ENCODE data around the gene KRTAP5-1. TPM values are rescaled to one million over a fixed set of nuclear protein-coding genes. Genes with fewer than 3 reads are reported as not detected.

KRTAP5-1 gene
- total RNA-seq, 2 donors from 2014 or later: not detected

GRCh38 chr11:1549338-1550330, 35.4 kb downstream of the KRTAP5-1 start:
- peak overlapping the region; percentile 85 to 94 for H3K27ac ChIP-seq
- H3K4me3 ChIP-seq: no peak overlapping the region
- TF ChIP-seq, protein P1, sequence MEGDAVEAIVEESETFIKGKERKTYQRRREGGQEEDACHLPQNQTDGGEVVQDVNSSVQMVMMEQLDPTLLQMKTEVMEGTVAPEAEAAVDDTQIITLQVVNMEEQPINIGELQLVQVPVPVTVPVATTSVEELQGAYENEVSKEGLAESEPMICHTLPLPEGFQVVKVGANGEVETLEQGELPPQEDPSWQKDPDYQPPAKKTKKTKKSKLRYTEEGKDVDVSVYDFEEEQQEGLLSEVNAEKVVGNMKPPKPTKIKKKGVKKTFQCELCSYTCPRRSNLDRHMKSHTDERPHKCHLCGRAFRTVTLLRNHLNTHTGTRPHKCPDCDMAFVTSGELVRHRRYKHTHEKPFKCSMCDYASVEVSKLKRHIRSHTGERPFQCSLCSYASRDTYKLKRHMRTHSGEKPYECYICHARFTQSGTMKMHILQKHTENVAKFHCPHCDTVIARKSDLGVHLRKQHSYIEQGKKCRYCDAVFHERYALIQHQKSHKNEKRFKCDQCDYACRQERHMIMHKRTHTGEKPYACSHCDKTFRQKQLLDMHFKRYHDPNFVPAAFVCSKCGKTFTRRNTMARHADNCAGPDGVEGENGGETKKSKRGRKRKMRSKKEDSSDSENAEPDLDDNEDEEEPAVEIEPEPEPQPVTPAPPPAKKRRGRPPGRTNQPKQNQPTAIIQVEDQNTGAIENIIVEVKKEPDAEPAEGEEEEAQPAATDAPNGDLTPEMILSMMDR (IDR thresholded peaks at IDR 0.05): peak in 1 of 2 donors; percentile 23
- H3K4me1 ChIP-seq: peaks cover 0 to 43% of the 10 kb centered on the region in 2 donors
- H3K27me3 ChIP-seq: peaks cover 0 to 9% of the 10 kb centered on the region in 2 donors
- no peaks in the 10 kb centered on the region for H3K9me3 ChIP-seq
- H3K36me3 ChIP-seq: no peaks in the 10 kb centered on the region
- DNase-seq (ENCODE audit: low spot score): no peak

DNA sequence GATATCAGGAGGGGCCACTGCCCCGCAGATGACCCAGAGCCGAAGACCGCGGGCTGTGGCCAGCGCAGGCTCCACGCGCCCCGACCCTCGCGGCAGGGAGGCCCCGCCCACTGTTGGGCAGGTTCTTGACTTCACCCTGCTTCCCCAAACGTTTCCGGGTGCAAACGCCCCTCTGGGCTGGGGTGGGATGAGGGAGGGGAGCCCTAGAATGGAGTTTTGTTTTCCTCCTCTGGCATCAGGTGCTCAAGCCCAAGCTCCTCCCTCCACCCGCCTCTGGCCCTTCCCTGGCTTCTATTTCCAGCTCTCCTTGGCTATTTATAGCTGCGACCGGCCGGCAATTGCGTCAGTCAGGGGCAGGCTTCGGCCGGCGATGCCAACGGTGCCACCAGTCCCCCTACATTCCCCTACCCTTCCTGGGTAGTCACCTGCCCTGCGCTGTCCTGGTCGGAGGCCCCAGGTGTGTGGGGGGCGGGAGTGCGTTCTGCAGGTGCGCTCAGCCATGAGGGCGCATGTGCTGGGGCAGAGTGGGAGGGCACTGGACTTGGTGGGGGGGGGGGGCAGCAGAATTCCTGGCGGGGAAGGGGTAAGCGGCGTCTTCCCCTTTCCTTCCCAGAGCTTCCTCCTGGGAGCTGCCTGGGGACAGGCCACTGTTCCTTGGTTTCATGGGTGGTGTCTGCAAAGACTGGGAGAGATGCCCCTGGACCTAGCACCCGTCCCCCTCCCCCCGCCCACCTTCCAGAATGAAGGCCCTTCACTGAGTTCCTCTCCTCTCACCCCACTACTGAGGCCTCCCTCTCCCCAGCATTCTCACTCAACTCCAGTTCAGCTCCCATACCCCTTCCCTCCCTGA, 36.6 kb downstream of the KRTAP5-1 start:
- peaks cover 0 to 9% of the 10 kb centered on the region in 2 donors for H3K27me3 ChIP-seq
- TF ChIP-seq, protein P1 (IDR thresholded peaks at IDR 0.05): no peak
- peak overlapping the region; percentile 3 to 43 for H3K4me3 ChIP-seq
- H3K9me3 ChIP-seq: no peaks in the 10 kb centered on the region
- no peaks in the 10 kb centered on the region for H3K36me3 ChIP-seq
- H3K4me1 ChIP-seq: peaks cover 0 to 43% of the 10 kb centered on the region in 2 donors
- DNase-seq (ENCODE audit: low spot score): peak; percentile 76
- H3K27ac ChIP-seq: peak overlapping the region; percentile 85 to 94

GRCh38 chr11:1547467-1548098, 37.5 kb downstream of the KRTAP5-1 start:
- H3K36me3 ChIP-seq: no peaks in the 10 kb centered on the region
- H3K4me3 ChIP-seq: peak overlapping the region; percentile 43 to 44
- no peaks in the 10 kb centered on the region for H3K9me3 ChIP-seq
- peak overlapping the region; percentile 85 to 94 for H3K27ac ChIP-seq
- DNase-seq (ENCODE audit: low spot score): no peak
- TF ChIP-seq, protein P1 (IDR thresholded peaks at IDR 0.05): no peak
- H3K4me1 ChIP-seq: peaks cover 0 to 38% of the 10 kb centered on the region in 2 donors
- peaks cover 0 to 9% of the 10 kb centered on the region in 2 donors for H3K27me3 ChIP-seq

- H3K27me3 ChIP-seq: peaks cover 0 to 9% of the 10 kb centered on the region in 2 donors
- H3K4me3 ChIP-seq: peak overlapping the region; percentile 43 to 44
- no peak for DNase-seq (ENCODE audit: low spot score)
- TF ChIP-seq, protein P1 (IDR thresholded peaks at IDR 0.05): peak; percentile 90 to 96
- peaks cover 0 to 34% of the 10 kb centered on the region in 2 donors for H3K4me1 ChIP-seq
- H3K9me3 ChIP-seq: no peaks in the 10 kb centered on the region
- no peaks in the 10 kb centered on the region for H3K36me3 ChIP-seq
- H3K27ac ChIP-seq: peak overlapping the region; percentile 85 to 94
Measured at GRCh38 chr11:1546536-1547466, 38.3 kb downstream of the KRTAP5-1 start.
